NCI-H2196 (cell line): Measurements from ENCODE around the gene DYSF.

ENCODE experiments used
- DNase-seq: peaks from one replicate; lab custom pipeline; 2025; ENCODE audit not compliant: unreplicated experiment; lab: John Stamatoyannopoulos, UW

Gene DYSF

GRCh38 chr2:71611781-71612527 is 158.6 kb downstream of the DYSF start:
- no peak for DNase-seq

GRCh38 chr2:71612581-71613402 is 159.4 kb downstream of the DYSF start:
- DNase-seq, result no peak

GRCh38 chr2:71613403-71613952 is 160.1 kb downstream of the DYSF start:
- no peak for DNase-seq

GRCh38 chr2:71613953-71614925 is 160.9 kb downstream of the DYSF start:
- DNase-seq, result no peak

GRCh38 chr2:71614976-71615766 is 161.8 kb downstream of the DYSF start:
- DNase-seq, result no peak

- no peak for DNase-seq
These were observed 162.7 kb downstream of the DYSF start for GRCh38 chr2:71615767-71616730.

- no peak for DNase-seq
These were observed 163.9 kb downstream of the DYSF start for GRCh38 chr2:71617266-71617665.

GRCh38 chr2:71618327-71619113 is 165.2 kb downstream of the DYSF start:
- DNase-seq, result no peak

- DNase-seq, result no peak
These were observed 165.9 kb downstream of the DYSF start for GRCh38 chr2:71619230-71619741.

GRCh38 chr2:71620116-71620515 is 166.8 kb downstream of the DYSF start:
- DNase-seq, result no peak

- DNase-seq, result no peak
These were observed 167.5 kb downstream of the DYSF start for GRCh38 chr2:71620851-71621251.

- DNase-seq, result no peak
These were observed 175.9 kb downstream of the DYSF start for GRCh38 chr2:71629273-71629672.

- DNase-seq, result no peak
These were observed 176.6 kb downstream of the DYSF start for GRCh38 chr2:71629771-71630453.

- no peak for DNase-seq
These were observed 177.3 kb downstream of the DYSF start for GRCh38 chr2:71630454-71631328.

GRCh38 chr2:71631411-71631931 is 178.1 kb downstream of the DYSF start:
- DNase-seq, result no peak

- no peak for DNase-seq
These were observed 179.7 kb downstream of the DYSF start for GRCh38 chr2:71633086-71633485.
